Retinal pigment epithelial cell (primary cell): ENCODE measurements around the gene PPM1J.

Experiments used
- DNase-seq: peaks from one replicate; pipeline ENCODE4 v3.0.0-alpha.2; 2010; ENCODE audit warnings: low read depth
- H3K4me3 ChIP-seq: 2 replicates; pipeline ENCODE4 v1.5.1; 2011; ENCODE audit warnings: mild to moderate bottlenecking, low read length, control low read depth, moderate library complexity
- CTCF ChIP-seq: conservative IDR thresholded peaks from 2 replicates; pipeline ENCODE4 v1.5.1; 2011; ENCODE audit warnings: low read depth, low read length, control low read depth, inconsistent platforms

The PPM1J gene

GRCh38 chr1:112672842-112673241, 42.3 kb downstream of the PPM1J start:
- H3K4me3 ChIP-seq, result no peak overlapping the region
- DNase-seq, result no peak
- no peak for TF ChIP-seq CTCF

GRCh38 chr1:112672009-112672408, 43.1 kb downstream of the PPM1J start:
- TF ChIP-seq CTCF, result no peak
- H3K4me3 ChIP-seq, result no peak overlapping the region
- DNase-seq, result no peak

- no peak for DNase-seq
- no peak for TF ChIP-seq CTCF
- H3K4me3 ChIP-seq, result no peak overlapping the region
Observed at GRCh38 chr1:112666946-112667345, 48.2 kb downstream of the PPM1J start.

GRCh38 chr1:112665857-112666256, 49.3 kb downstream of the PPM1J start:
- no peak for DNase-seq
- no peak overlapping the region for H3K4me3 ChIP-seq
- no peak for TF ChIP-seq CTCF
